HS-5 (cell line): Measurements from ENCODE around the gene CEP104.

Experiments
- DNase-seq: peaks from one replicate; pipeline ENCODE4 v3.0.0-alpha.2; 2012; ENCODE audit warnings: low read depth

Gene CEP104

DNA sequence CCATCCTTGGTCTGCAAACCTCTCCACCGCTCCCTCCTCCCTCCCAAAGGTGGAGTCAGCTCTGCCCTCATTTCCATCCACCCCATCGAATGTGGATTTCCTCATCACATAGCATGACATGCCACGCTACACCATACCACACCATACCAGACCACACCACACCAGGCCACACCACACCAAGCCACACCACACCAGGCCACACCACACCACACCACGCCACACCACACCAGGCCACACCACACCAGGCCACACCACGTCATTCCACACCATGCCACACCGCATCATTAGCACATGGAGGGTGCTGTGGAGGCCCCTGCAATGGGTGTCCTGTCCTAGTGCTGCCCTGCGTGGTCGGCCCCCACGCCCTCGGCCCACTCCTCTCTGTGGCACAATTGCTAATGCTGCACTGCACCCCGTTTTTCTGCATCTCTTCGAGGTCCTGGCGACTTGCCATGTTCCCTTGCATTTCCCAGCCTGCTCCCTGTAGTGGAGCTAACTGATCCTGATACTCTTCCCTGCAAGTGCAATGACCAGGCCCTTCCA is 11.5 kb upstream of the CEP104 start:
- no peak for DNase-seq

GRCh38 chr1:3865606-3866160 is 8.7 kb upstream of the CEP104 start:
- DNase-seq = no peak

DNA sequence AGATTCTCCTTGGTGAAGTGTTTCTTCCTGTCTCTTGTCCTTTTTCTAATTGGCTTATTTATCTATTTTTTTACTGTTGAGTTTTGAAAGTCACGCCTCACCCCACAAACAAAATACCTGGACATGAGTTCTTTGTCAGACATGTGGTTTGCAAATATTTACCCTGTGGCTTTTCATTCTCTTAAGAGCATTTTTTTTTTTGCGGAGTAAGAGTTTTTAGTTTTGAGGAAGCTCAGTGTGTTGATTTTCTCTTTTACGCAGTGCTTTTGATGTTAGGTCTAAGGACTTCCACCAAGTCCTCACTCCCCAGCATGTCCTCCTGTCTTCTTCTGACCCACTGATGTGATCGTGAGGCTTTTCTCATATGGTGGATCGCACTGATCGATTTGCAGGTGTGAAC is 7.9 kb upstream of the CEP104 start:
- DNase-seq = no peak

GRCh38 chr1:3863231-3863935 is 6.4 kb upstream of the CEP104 start:
- no peak for DNase-seq

- no peak for DNase-seq
Measured at GRCh38 chr1:3858231-3858981, 1.4 kb upstream of the CEP104 start.

- DNase-seq = no peak
Measured at GRCh38 chr1:3857791-3858129, 749 bp upstream of the CEP104 start.

DNA sequence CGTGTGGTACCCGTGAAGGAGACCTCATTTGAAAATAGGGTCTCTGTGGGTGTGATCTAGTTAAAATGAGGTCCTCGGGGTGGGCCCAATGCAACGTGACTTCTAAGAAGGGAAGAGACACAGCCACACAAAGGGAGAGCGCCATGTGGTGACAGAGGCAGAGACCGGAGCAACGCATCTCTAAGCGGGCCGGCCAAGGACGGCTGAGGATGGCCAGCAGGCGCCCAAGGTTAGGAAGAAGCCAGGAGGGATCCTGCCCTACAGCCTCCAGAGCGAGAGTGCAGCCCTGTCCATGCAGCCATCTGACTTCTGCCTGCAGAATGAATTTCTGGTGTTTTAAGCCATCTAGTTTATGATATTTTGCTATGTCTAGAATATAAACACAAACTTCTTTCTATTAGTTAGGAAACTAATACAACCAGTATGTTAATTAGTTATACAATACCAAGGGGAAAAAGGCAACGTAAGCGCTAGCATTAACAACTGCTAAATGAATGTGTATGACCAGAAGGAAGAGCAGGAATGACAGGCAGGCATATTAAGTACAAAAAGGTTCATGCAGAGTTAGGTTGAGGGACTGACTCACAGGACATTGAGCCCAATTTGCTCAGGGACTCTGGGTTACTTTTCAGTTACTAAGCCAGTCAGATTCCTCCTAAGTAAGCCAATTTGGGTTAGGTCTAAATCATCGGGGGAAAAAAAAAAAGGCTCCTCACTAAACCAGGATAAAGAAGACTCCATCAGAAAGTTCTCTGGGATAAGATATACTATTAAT is 4.1 kb downstream of the CEP104 start:
- no peak for DNase-seq

- DNase-seq = no peak
Measured at GRCh38 chr1:3852091-3852490, 4.9 kb downstream of the CEP104 start.

DNA sequence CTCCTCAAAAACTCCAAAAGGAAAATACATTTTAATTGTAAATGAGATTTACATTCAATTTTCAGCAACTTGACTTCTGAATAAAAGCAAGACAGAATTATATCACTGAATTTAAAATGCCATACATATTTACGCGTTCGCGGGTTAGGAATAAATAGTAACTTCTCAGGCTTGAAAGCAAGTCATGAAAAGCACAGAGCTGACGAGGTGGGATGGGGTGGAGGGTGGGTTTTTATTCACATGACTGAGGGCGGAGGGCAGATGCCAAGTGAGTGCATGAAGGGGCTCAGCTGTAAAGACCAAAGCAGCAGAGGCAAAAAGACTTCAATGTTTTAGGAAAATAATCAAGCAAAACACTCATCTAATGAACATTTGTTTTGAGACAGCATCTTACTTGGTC is 5.7 kb downstream of the CEP104 start:
- DNase-seq = no peak

GRCh38 chr1:3850857-3851256 is 6.2 kb downstream of the CEP104 start:
- no peak for DNase-seq

DNA sequence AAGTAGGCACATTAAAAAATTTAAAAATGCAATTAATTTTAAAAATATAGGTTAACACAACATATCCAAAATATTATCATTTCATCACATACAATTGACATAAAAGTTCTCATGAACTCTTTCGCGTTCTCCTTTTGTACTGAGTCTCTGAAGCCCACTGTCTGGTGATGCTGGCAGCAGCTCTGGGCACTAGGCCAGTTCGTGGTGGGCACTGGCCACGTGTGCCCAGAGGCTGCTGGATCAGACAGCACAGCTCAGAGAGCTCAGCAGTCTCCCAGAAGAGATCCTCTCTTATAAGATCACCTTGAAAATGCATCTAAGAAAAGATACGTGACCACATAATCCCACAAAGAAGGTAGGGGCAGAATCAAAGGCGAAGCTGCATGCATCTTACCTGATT is 9.9 kb downstream of the CEP104 start:
- DNase-seq = no peak

DNA sequence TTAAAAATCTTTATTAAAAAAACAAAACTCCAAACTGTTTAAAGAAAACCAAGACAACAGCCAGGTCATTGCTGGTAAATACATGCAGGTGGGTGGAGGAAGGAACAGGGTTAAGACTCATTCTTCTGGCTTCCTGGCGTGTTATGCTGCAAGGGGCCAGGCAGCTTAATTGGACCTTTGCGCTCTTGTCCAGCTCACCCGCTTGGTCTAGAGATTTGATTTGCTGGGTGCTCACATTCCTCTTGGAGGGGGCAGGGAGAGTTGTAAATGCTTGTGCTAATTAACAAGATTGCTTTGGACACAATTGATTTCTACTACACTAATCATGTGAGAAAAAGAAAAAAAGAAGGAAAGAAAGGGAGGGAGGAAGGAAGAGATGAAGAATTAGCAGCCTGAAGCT is 10.5 kb downstream of the CEP104 start:
- no peak for DNase-seq

DNA sequence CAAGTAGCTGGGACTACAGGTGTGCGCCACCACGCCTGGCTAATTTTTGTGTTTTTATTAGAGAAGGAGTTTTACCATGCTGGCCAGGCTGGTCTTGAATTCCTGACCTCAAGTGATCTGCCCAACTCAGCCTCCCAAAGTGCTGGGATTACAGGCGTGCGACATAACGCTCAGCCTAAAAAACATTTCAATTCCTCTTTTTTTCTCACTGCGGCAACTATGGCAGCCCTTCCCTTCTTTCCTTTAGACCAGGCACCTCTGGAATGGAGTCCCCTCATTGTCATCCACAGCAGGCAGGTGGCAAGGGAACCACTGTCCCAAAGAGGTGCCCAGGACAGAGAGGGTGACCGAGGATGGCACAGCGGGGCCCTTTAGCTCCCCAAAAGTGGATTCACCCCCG is 14.1 kb downstream of the CEP104 start:
- no peak for DNase-seq

DNA sequence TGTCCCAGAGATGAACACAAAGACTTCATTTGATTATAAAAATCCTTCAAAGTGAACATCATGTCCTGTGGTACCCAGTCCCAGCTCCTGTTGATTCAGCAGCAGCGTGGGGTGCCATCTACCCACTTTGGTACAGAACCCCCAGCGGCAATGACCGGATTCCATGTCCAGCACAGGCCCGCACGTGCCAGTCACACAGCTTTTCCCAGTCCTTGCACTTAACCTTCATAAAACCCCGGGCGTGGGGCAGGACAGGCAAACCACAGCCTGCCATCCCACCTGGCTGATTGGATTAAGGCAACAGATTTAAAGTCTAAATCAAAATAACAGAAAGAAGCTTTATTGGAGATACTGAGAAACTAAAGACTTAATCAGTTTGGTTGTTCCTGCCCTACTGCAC is 15.5 kb downstream of the CEP104 start:
- DNase-seq = no peak

GRCh38 chr1:3838788-3839187 is 18.2 kb downstream of the CEP104 start:
- no peak for DNase-seq

DNA sequence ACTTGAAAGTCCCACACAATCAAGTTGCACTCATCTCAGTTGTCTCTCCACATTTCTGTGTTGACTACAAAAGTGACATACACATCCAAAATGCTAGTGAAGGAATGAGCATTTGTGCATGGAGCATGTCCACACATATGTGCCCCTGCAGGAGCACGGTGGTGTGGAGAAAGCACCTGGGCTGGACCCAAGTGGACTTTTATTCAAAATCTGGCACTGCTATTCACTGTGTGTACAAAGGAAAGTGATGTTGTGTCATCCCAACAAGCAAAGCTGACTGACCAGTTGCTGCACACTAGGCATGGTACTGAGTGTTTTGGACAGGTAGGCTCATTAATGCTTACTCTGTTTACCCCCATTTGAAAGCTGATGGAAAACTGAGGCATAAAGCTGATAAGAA is 19.3 kb downstream of the CEP104 start:
- no peak for DNase-seq

DNA sequence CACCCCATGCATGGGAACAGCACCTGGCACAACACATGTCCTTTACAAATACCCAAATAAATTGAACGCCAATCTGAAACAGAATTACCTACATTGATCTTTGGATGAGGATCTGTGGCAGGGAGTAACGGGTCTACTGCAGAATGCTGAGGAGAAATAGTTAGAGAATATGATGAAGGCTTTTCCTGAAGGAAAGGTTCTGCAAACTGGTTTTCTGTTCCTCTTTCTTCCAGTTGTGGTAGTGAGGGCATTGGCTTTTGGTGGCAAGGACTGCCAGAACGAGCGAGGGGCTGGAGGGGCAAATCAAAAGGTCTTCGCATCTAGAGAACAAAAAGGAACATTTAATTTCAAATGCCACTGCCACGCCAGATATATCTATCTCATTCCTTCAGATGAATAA is 19.8 kb downstream of the CEP104 start:
- DNase-seq = no peak

- DNase-seq = no peak
Measured at GRCh38 chr1:3836421-3836820, 20.6 kb downstream of the CEP104 start.

GRCh38 chr1:3834701-3835100 is 22.3 kb downstream of the CEP104 start:
- no peak for DNase-seq

- no peak for DNase-seq
Measured at GRCh38 chr1:3831689-3832088, 25.3 kb downstream of the CEP104 start.

- DNase-seq = no peak
Measured at GRCh38 chr1:3828391-3828790, 28.6 kb downstream of the CEP104 start.

GRCh38 chr1:3827813-3828307 is 29.2 kb downstream of the CEP104 start:
- DNase-seq = no peak
